HepG2 (cell line): Measurements from ENCODE around the gene LRRC45. TPM values are rescaled to one million over a fixed set of nuclear protein-coding genes. Genes with fewer than 3 reads are reported as not detected.

Source experiments
- BCL6 ChIP-seq: IDR thresholded peaks from 2 replicates; pipeline ENCODE4 v1.6.1; 2016; ENCODE audit warnings: missing genetic modification reagents, missing compliant biosample characterization
- HDAC2 ChIP-seq: sonication (generic); formaldehyde crosslinking; IDR thresholded peaks from 2 replicates; pipeline ENCODE4 v1.4.0; 2020; ENCODE audit warnings: missing genetic modification reagents
- HMGXB3 ChIP-seq: sonication (generic); formaldehyde crosslinking; IDR thresholded peaks from 2 replicates; pipeline ENCODE4 v1.4.0; 2020; ENCODE audit warnings: missing genetic modification reagents, borderline replicate concordance
- HOXA7 ChIP-seq: sonication (generic); formaldehyde crosslinking; IDR thresholded peaks from 2 replicates; pipeline ENCODE4 v1.8.1; 2022; ENCODE audit warnings: mild to moderate bottlenecking, missing genetic modification reagents, moderate library complexity
- KDM2A ChIP-seq: sonication (generic); formaldehyde crosslinking; IDR thresholded peaks from 2 replicates; pipeline ENCODE4 v1.4.0; 2020; ENCODE audit warnings: low read depth, missing genetic modification reagents, borderline replicate concordance
- PCBP1 ChIP-seq: fragments of 200-400 bp; formaldehyde crosslinking; IDR thresholded peaks from 2 replicates; pipeline ENCODE4 v1.6.1; 2017; ENCODE audit warnings: mild to moderate bottlenecking, low read depth, low read length, borderline replicate concordance
- SAP130 ChIP-seq: IDR thresholded peaks from 2 replicates; pipeline ENCODE4 v1.6.1; 2016; ENCODE audit warnings: low read depth
- SP5 ChIP-seq: IDR thresholded peaks from 2 replicates; pipeline ENCODE4 v1.6.1; 2016; ENCODE audit warnings: low read depth, borderline replicate concordance
- TAF1 ChIP-seq: sonication (generic); formaldehyde crosslinking; IDR thresholded peaks from 2 replicates; pipeline ENCODE4 v1.4.0; 2020; ENCODE audit warnings: missing genetic modification reagents
- TBX2 ChIP-seq: sonication (generic); formaldehyde crosslinking; IDR thresholded peaks from 2 replicates; pipeline ENCODE4 v1.5.0; 2020; ENCODE audit warnings: missing genetic modification reagents, mild to moderate bottlenecking, borderline replicate concordance
- THYN1 ChIP-seq: sonication (generic); formaldehyde crosslinking; IDR thresholded peaks from 2 replicates; pipeline ENCODE4 v1.8.1; 2023; ENCODE audit warnings: low read depth, mild to moderate bottlenecking, moderate library complexity, missing genetic modification reagents, borderline replicate concordance
- YEATS2 ChIP-seq: sonication (generic); formaldehyde crosslinking; IDR thresholded peaks from 2 replicates; pipeline ENCODE4 v1.4.0; 2020; ENCODE audit warnings: missing genetic modification reagents, borderline replicate concordance
- ZBTB21 ChIP-seq: sonication (generic); formaldehyde crosslinking; IDR thresholded peaks from 2 replicates; pipeline ENCODE4 v1.4.0; 2020; ENCODE audit warnings: missing genetic modification reagents
- ZBTB46 ChIP-seq: sonication (generic); formaldehyde crosslinking; IDR thresholded peaks from 2 replicates; pipeline ENCODE4 v1.4.0; 2020; ENCODE audit warnings: mild to moderate bottlenecking, missing genetic modification reagents, borderline replicate concordance
- ZNF207 ChIP-seq: fragments of 450-650 bp; IDR thresholded peaks from 2 replicates; pipeline ENCODE4 v1.6.1; 2016; ENCODE audit warnings: antibody characterized with exemption, borderline replicate concordance
- ZNF350 ChIP-seq: sonication (generic); formaldehyde crosslinking; IDR thresholded peaks from 2 replicates; pipeline ENCODE4 v1.4.0; 2020; ENCODE audit warnings: mild to moderate bottlenecking, low read depth, missing genetic modification reagents, borderline replicate concordance
- ZNF629 ChIP-seq: sonication (generic); formaldehyde crosslinking; conservative IDR thresholded peaks from 2 replicates; pipeline ENCODE4 v1.5.0; 2020; ENCODE audit warnings: missing genetic modification reagents
- ZNF678 ChIP-seq: sonication (generic); formaldehyde crosslinking; IDR thresholded peaks from 2 replicates; pipeline ENCODE4 v1.4.0; 2020; ENCODE audit warnings: mild to moderate bottlenecking, missing genetic modification reagents
- ZNF770 ChIP-seq: sonication (generic); formaldehyde crosslinking; IDR thresholded peaks from 2 replicates; pipeline ENCODE4 v1.5.0; 2020; ENCODE audit warnings: mild to moderate bottlenecking, missing genetic modification reagents
- ZNF850 ChIP-seq: sonication (generic); formaldehyde crosslinking; conservative IDR thresholded peaks from 2 replicates; pipeline ENCODE4 v1.9.0; 2021; ENCODE audit warnings: mild to moderate bottlenecking, missing genetic modification reagents
- ZZZ3 ChIP-seq: sonication (generic); formaldehyde crosslinking; IDR thresholded peaks from 2 replicates; pipeline ENCODE4 v1.4.0; 2020; ENCODE audit warnings: missing genetic modification reagents, mild to moderate bottlenecking, borderline replicate concordance
- polyA plus RNA-seq, 8 experiments: library from polyadenylated mRNA; depleted of rRNA in 3 of 8; stranded (reverse) in 7 of 8; unstranded in 1 of 8; fragments of >200 nt; fragmentation: Illumina TruSeq in 4 of 8; extraction: Trizol in 4 of 8; gene quantifications; 2 replicates each; pipeline versions ENCODE4 v1.2.1 to v1.2.3, GENCODE V29; 2011 to 2016; ENCODE audit warnings: low read depth in 4 of 8, missing spikeins in 1 of 8, mixed read lengths in 1 of 8; ENCODE audit not compliant: insufficient read depth in 1 of 8
- total RNA-seq, 5 experiments: library from RNA; depleted of rRNA; stranded (reverse); fragments of >200 nt; fragmentation: Illumina TruSeq; extraction: Trizol; gene quantifications; 2 replicates each; pipeline ENCODE4 v1.2.3, GENCODE V29; 2016; ENCODE audit warnings: low read depth in 1 of 5

Gene LRRC45
- total and polyA plus RNA-seq, 2 of the 13 experiments (the other 11 are each of a cell fraction or from before 2014, with no cell fraction given), result 11.6 to 48.1 TPM

GRCh38 chr17:82050761-82051641 is 27.9 kb downstream of the LRRC45 start (continued):
- TF ChIP-seq ZBTB46 (CRISPR knock-in tag) (no peak), ZBTB21 (CRISPR knock-in tag) (no peak), SAP130 (CRISPR knock-in tag) (peak; percentile 26; the same call in 1 of the 2 replicates), ZNF678 (CRISPR knock-in tag) (peak; percentile 49; the same call in 1 of the 2 replicates), PCBP1 (0 out of 2 replicates have a peak, but pooled peaks have one; percentile 24), TBX2 (CRISPR knock-in tag) (peak; percentile 39; the same call in 1 of the 2 replicates), THYN1 (CRISPR knock-in tag) (no peak), BCL6 (CRISPR knock-in tag) (0 out of 2 replicates have a peak, but pooled peaks have one; percentile 15), ZNF350 (CRISPR knock-in tag) (peak; percentile 72), ZZZ3 (CRISPR knock-in tag) (peak; percentile 90), HDAC2 (CRISPR knock-in tag) (no peak), ZNF850 (no peak), TAF1 (CRISPR knock-in tag) (0 out of 2 replicates have a peak, but pooled peaks have one; percentile 7), KDM2A (peak; percentile 38; the same call in 1 of the 2 replicates), ZNF629 (CRISPR knock-in tag) (no peak), YEATS2 (0 out of 2 replicates have a peak, but pooled peaks have one; percentile 19), HMGXB3 (CRISPR knock-in tag) (no peak), ZNF207 (no peak), HOXA7 (CRISPR knock-in tag) (no peak), ZNF770 (no peak), SP5 (CRISPR knock-in tag) (no peak)
